ENCODE results near the gene RUNDC3A.

RUNDC3A gene

GRCh38 chr17:44354582-44355561 is 46.5 kb downstream of the RUNDC3A start:
- TF ChIP-seq CTCF (IDR thresholded peaks at IDR 0.05; ENCODE audit: control extremely low read depth, extremely low read depth, low read depth, missing control alignments) = peak; percentile 73
- POLR2A ChIA-PET = interaction anchor here (0.8 kb wide), 1 partner anchor 133 kb away, joined by 3 read pairs; no protein-coding TSS in a partner anchor
- DNase-seq (ENCODE audit: extremely low spot score) = peak; percentile 82
- CTCF ChIA-PET = interaction anchor here (1.4 to 18.4 kb wide), 7 partner anchors 7 to 153 kb away, joined by 5 to 250 read pairs (median 17); partner anchors contain the start of genes FAM171A2 and GRN

- no peak for DNase-seq (ENCODE audit: extremely low spot score)
- POLR2A ChIA-PET = interaction anchor here (0.8 kb wide), 1 partner anchor 134 kb away, joined by 3 read pairs; no protein-coding TSS in a partner anchor
- no peak for TF ChIP-seq CTCF (IDR thresholded peaks at IDR 0.05; ENCODE audit: control extremely low read depth, extremely low read depth, low read depth, missing control alignments)
- CTCF ChIA-PET = interaction anchor here (2.2 to 18.4 kb wide), 6 partner anchors 7 to 145 kb away, joined by 7 to 250 read pairs (median 22); partner anchors contain the start of genes FAM171A2 and GRN
Observed at GRCh38 chr17:44355642-44356099, 47.3 kb downstream of the RUNDC3A start.

- no peak for TF ChIP-seq CTCF (IDR thresholded peaks at IDR 0.05; ENCODE audit: control extremely low read depth, extremely low read depth, low read depth, missing control alignments)
- DNase-seq (ENCODE audit: extremely low spot score) = no peak
- CTCF ChIA-PET = interaction anchor here (2.2 to 18.4 kb wide), 7 partner anchors 7 to 146 kb away, joined by 7 to 250 read pairs (median 17); partner anchors contain the start of genes FAM171A2 and GRN
- POLR2A ChIA-PET = no interaction called here
Observed at GRCh38 chr17:44356241-44356640, 47.8 kb downstream of the RUNDC3A start.

- TF ChIP-seq CTCF (IDR thresholded peaks at IDR 0.05; ENCODE audit: control extremely low read depth, extremely low read depth, low read depth, missing control alignments) = no peak
- ChIA-PET POLR2A (no interaction called here), CTCF (interaction anchor here (1.1 to 18.4 kb wide), 9 partner anchors 5 to 165 kb away, joined by 3 to 250 read pairs (median 7); partner anchors contain the start of gene GRN)
- DNase-seq (ENCODE audit: extremely low spot score) = no peak
Observed at GRCh38 chr17:44358066-44358465, 49.7 kb downstream of the RUNDC3A start.

GRCh38 chr17:44359006-44359405 is 50.6 kb downstream of the RUNDC3A start:
- DNase-seq (ENCODE audit: extremely low spot score) = no peak
- TF ChIP-seq CTCF (IDR thresholded peaks at IDR 0.05; ENCODE audit: control extremely low read depth, extremely low read depth, low read depth, missing control alignments) = no peak
- POLR2A ChIA-PET = no interaction called here
- CTCF ChIA-PET = interaction anchor here (0.8 to 18.4 kb wide), 8 partner anchors 6 to 149 kb away, joined by 3 to 250 read pairs (median 8); partner anchors contain the start of gene GRN

- CTCF ChIA-PET = interaction anchor here (0.8 to 10.5 kb wide), 7 partner anchors 7 to 149 kb away, joined by 3 to 135 read pairs (median 6); no protein-coding TSS in a partner anchor
- POLR2A ChIA-PET = no interaction called here
- TF ChIP-seq CTCF (IDR thresholded peaks at IDR 0.05; ENCODE audit: control extremely low read depth, extremely low read depth, low read depth, missing control alignments) = no peak
- DNase-seq (ENCODE audit: extremely low spot score) = no peak
Observed at GRCh38 chr17:44359458-44360143, 51.2 kb downstream of the RUNDC3A start.

All from GM10248 (cell line).